HepG2 (cell line): ENCODE measurements around the gene CDK2. TPM values are rescaled to one million over a fixed set of nuclear protein-coding genes. Genes with fewer than 3 reads are reported as not detected.

Experiments used
- BCL6 ChIP-seq: IDR thresholded peaks from 2 replicates; pipeline ENCODE4 v1.6.1; 2016; ENCODE audit warnings: missing genetic modification reagents, missing compliant biosample characterization
- EED ChIP-seq: sonication (generic); formaldehyde crosslinking; IDR thresholded peaks from 2 replicates; pipeline ENCODE4 v1.5.0; 2020; ENCODE audit warnings: mild to moderate bottlenecking, missing genetic modification reagents
- MEIS1 ChIP-seq: sonication (generic); formaldehyde crosslinking; IDR thresholded peaks from 2 replicates; pipeline ENCODE4 v1.9.0; 2021; ENCODE audit warnings: mild to moderate bottlenecking, missing genetic modification reagents, moderate library complexity, borderline replicate concordance
- TEAD3 ChIP-seq: optimal IDR thresholded peaks from 2 replicates; pipeline ENCODE3; 2016; ENCODE audit warnings: borderline replicate concordance
- YY1 ChIP-seq: IDR thresholded peaks from 2 replicates; pipeline ENCODE4 v1.6.1; 2011; ENCODE audit warnings: low read length, low read depth, moderate library complexity, mild to moderate bottlenecking; ENCODE audit not compliant: insufficient read depth, insufficient replicate concordance
- ZBTB2 ChIP-seq: sonication (generic); formaldehyde crosslinking; IDR thresholded peaks from 2 replicates; pipeline ENCODE4 v1.8.0; 2022; ENCODE audit warnings: low read depth, missing genetic modification reagents
- ZBTB40 ChIP-seq, 2 experiments: fragments of 450-650 bp in 1 of 2; sonication (generic) in 1 of 2; formaldehyde crosslinking in 1 of 2; IDR thresholded peaks; 2 replicates each; pipeline versions ENCODE4 v1.6.1 to v1.8.0; 2016 to 2022; ENCODE audit warnings: antibody characterized with exemption in 1 of 2, mild to moderate bottlenecking in 1 of 2, missing genetic modification reagents in 1 of 2
- ZFP36 ChIP-seq: fragments of 150-350 bp; IDR thresholded peaks from 2 replicates; pipeline ENCODE4 v1.6.1; 2018; ENCODE audit warnings: borderline replicate concordance, low read length, low read depth; ENCODE audit not compliant: partially characterized antibody
- ZHX2 ChIP-seq, 2 experiments: sonication (generic) in 1 of 2; formaldehyde crosslinking in 1 of 2; IDR thresholded peaks; 2 replicates each; pipeline versions ENCODE4 v1.6.1 to v1.9.0; 2014 to 2022; ENCODE audit warnings: antibody characterized with exemption in 1 of 2, borderline replicate concordance in 1 of 2, inconsistent platforms in 1 of 2, low read depth in 1 of 2, missing genetic modification reagents in 1 of 2
- ZNF652 ChIP-seq: IDR thresholded peaks from 2 replicates; pipeline ENCODE4 v1.6.1; 2016; ENCODE audit warnings: low read depth, borderline replicate concordance
- polyA plus RNA-seq, 8 experiments: library from polyadenylated mRNA; depleted of rRNA in 3 of 8; stranded (reverse) in 7 of 8; unstranded in 1 of 8; fragments of >200 nt; fragmentation: Illumina TruSeq in 4 of 8; extraction: Trizol in 4 of 8; gene quantifications; 2 replicates each; pipeline versions ENCODE4 v1.2.1 to v1.2.3, GENCODE V29; 2011 to 2016; ENCODE audit warnings: low read depth in 4 of 8, missing spikeins in 1 of 8, mixed read lengths in 1 of 8; ENCODE audit not compliant: insufficient read depth in 1 of 8
- total RNA-seq, 5 experiments: library from RNA; depleted of rRNA; stranded (reverse); fragments of >200 nt; fragmentation: Illumina TruSeq; extraction: Trizol; gene quantifications; 2 replicates each; pipeline ENCODE4 v1.2.3, GENCODE V29; 2016; ENCODE audit warnings: low read depth in 1 of 5

CDK2 gene
- total and polyA plus RNA-seq, 2 of the 13 experiments (the other 11 are each of a cell fraction or from before 2014, with no cell fraction given): 47.5 to 52.6 TPM

GRCh38 chr12:55926738-55927587 lies 39.7 kb upstream of the CDK2 start (continued):
- TF ChIP-seq ZBTB40 (IDR thresholded peaks at IDR 0.05) (peak; percentile 49), ZBTB40 (CRISPR knock-in tag; IDR thresholded peaks at IDR 0.05) (peak; percentile 27; the same call in 1 of the 2 replicates), YY1 (peak; percentile 97), ZHX2 (IDR thresholded peaks at IDR 0.05; ENCODE audit: low read depth) (peak; percentile 95), ZHX2 (CRISPR knock-in tag; IDR thresholded peaks at IDR 0.05; ENCODE audit: borderline replicate concordance) (0 out of 2 replicates have a peak, but pooled peaks have one; percentile 25), EED (no peak), TEAD3 (CRISPR knock-in tag) (no peak), ZFP36 (no peak), ZNF652 (CRISPR knock-in tag) (peak; percentile 93), MEIS1 (CRISPR knock-in tag) (0 out of 2 replicates have a peak, but pooled peaks have one; percentile 42), ZBTB2 (CRISPR knock-in tag) (peak; percentile 99), BCL6 (CRISPR knock-in tag) (no peak)
